ENCODE measurements around the gene KCNS3. TPM values are rescaled to one million over a fixed set of nuclear protein-coding genes. Genes with fewer than 3 reads are reported as not detected.

Gene KCNS3
- total and polyA plus RNA-seq, 9 of the 15 experiments (the other 6 are each of a cell fraction or from before 2014, with no cell fraction given) = 0.01 to 0.75 (median 0.25) TPM

GRCh38 chr2:17843457-17843856, 35.0 kb upstream of the KCNS3 start:
- Histone ChIP-seq H2AFZ (ENCODE audit: low read depth, low read length) (no peak overlapping the region), H3K9me1 (ENCODE audit: control insufficient read depth, insufficient read depth, low read length) (no peaks in the 10 kb centered on the region), H3K4me2 (ENCODE audit: insufficient read depth, low read length) (no peak overlapping the region), H3K27me3 (ENCODE audit: control insufficient read depth in 2 of 2, insufficient read depth in 2 of 2, low read length in 2 of 2) (no peaks in the 10 kb centered on the region), H3K9ac (ENCODE audit: insufficient read depth in 1 of 2, low read depth in 2 of 2, low read length in 2 of 2) (no peak overlapping the region), H3K79me2 (ENCODE audit: control insufficient read depth, insufficient read depth, low read length) (no peaks in the 10 kb centered on the region), H3K36me3 (ENCODE audit: control insufficient read depth, insufficient read depth, low read length) (no peaks in the 10 kb centered on the region), H3K4me3 (no peak overlapping the region), H4K20me1 (replicated peaks; ENCODE audit: control insufficient read depth, insufficient read depth, low read length) (no peaks in the 10 kb centered on the region), H3K4me1 (replicated peaks in 1 of 2; ENCODE audit: control insufficient read depth in 2 of 2, insufficient read depth in 2 of 2, low read length in 2 of 2) (no peaks in the 10 kb centered on the region), H3K27ac (ENCODE audit: extremely low read depth, low read depth, low read length) (no peak overlapping the region), H3K9me3 (replicated peaks; ENCODE audit: control insufficient read depth, insufficient read depth, low read depth, low read length) (no peaks in the 10 kb centered on the region)
- no TSS peak for BruUV-seq (replicated peaks)
- no peak for FAIRE-seq
- in situ Hi-C loops (cut with MboI) = no loop called here
- no peak for DNase-seq (ENCODE audit: extremely low read depth in 1 of 4, low spot score in 3 of 4)
- no peak for ATAC-seq
- TF ChIP-seq CBX8 (IDR thresholded peaks at IDR 0.05; ENCODE audit: borderline replicate concordance, extremely low read depth, low read depth, low read length, poor library complexity, severe bottlenecking) = no peak
- TF ChIP-seq U2AF1 (optimal IDR thresholded peaks at IDR 0.05; ENCODE audit: low read depth, low read length) = no peak
- no peak for TF ChIP-seq E2F6 (IDR thresholded peaks at IDR 0.05; ENCODE audit: borderline replicate concordance in 1 of 2, extremely low read depth in 1 of 2, insufficient read depth in 1 of 2, insufficient read length in 1 of 2, low read depth in 1 of 2, low read length in 1 of 2, poor library complexity in 1 of 2, severe bottlenecking in 1 of 2)
- no peak for TF ChIP-seq PHTF2 (CRISPR knock-in tag; IDR thresholded peaks at IDR 0.05)
- TF ChIP-seq ZBTB49 (CRISPR knock-in tag; IDR thresholded peaks at IDR 0.05; ENCODE audit: borderline replicate concordance) = no peak
- no peak for TF ChIP-seq FOXP1 (CRISPR knock-in tag; IDR thresholded peaks at IDR 0.05)
- no peak for TF ChIP-seq BACH1 (tag; IDR thresholded peaks at IDR 0.05)
- TF ChIP-seq DIDO1 (tag; IDR thresholded peaks at IDR 0.05; ENCODE audit: low read depth) = no peak
- TF ChIP-seq PYGO2 (tag; IDR thresholded peaks at IDR 0.05) = no peak
- no peak for TF ChIP-seq POLR2AphosphoS5 (IDR thresholded peaks at IDR 0.05; ENCODE audit: control insufficient read depth, insufficient read depth, low read depth, low read length)
- TF ChIP-seq ZNF707 (CRISPR knock-in tag; conservative IDR thresholded peaks at IDR 0.05) = no peak
- TF ChIP-seq EZH2 (IDR thresholded peaks at IDR 0.05; ENCODE audit: borderline replicate concordance, low read depth, low read length) = no peak
- no peak for TF ChIP-seq ZNF780A (CRISPR knock-in tag; IDR thresholded peaks at IDR 0.05)
- intact Hi-C loops (cut with micrococcal nuclease) = no loop called here
- CTCF ChIA-PET (ENCODE audit: low intra/inter-chr PET ratio) = no interaction called here
- POLR2A ChIA-PET = no interaction called here
- 0% methylated on average over 2 of the region's 2 CpGs for whole genome bisulfite sequencing (ENCODE audit: insufficient coverage, low coverage, missing lambda C conversion rate)
